Measurements from ENCODE around the gene AKR1B1. TPM values are rescaled to one million over a fixed set of nuclear protein-coding genes. Genes with fewer than 3 reads are reported as not detected.
"Not testable (repeated sequence)": the region's sequence is repeated elsewhere in the genome, so short reads cannot be mapped to it uniquely, and the experiment has no call there.

Gene AKR1B1
- total and polyA plus RNA-seq, 2 donors (not counting 3 experiments of a cell fraction or from before 2014, with no cell fraction given) = 159 to 193 TPM

GRCh38 chr7:134495546-134495945 is 36.6 kb upstream of the AKR1B1 start:
- Histone ChIP-seq H3K4me3 (replicated peaks in 1 of 3; ENCODE audit: insufficient read depth in 1 of 3, low read depth in 1 of 3, low read length in 3 of 3) (no peak overlapping the region), H3K9me3 (replicated peaks; ENCODE audit: control insufficient read depth, insufficient read depth, low read length) (no peaks in the 10 kb centered on the region), H3K9me1 (replicated peaks; ENCODE audit: control insufficient read depth, extremely low read depth, insufficient read depth, low read length) (no peaks in the 10 kb centered on the region), H3K27ac (ENCODE audit: insufficient read depth, low read depth, low read length) (no peak overlapping the region), H3K27me3 (ENCODE audit: control insufficient read depth in 2 of 2, insufficient read depth in 2 of 2, low read length in 2 of 2) (no peaks in the 10 kb centered on the region), H3K79me2 (ENCODE audit: control insufficient read depth, insufficient read depth, low read length) (no peaks in the 10 kb centered on the region), H4K20me1 (replicated peaks; ENCODE audit: control insufficient read depth, extremely low read depth, insufficient read depth, low read length) (no peaks in the 10 kb centered on the region), H3K9ac (replicated peaks; ENCODE audit: extremely low read depth, insufficient read depth, low read length) (no peak overlapping the region), H3K4me1 (ENCODE audit: control insufficient read depth, extremely low read depth, insufficient read depth, low read length) (peaks cover 7% of the 10 kb centered on the region), H3K4me2 (ENCODE audit: insufficient read depth, low read length) (no peak overlapping the region), H3K36me3 (ENCODE audit: control insufficient read depth in 2 of 2, extremely low read depth in 1 of 2, insufficient read depth in 2 of 2, low read length in 2 of 2) (no peaks in the 10 kb centered on the region), H2AFZ (ENCODE audit: low read depth, low read length) (no peak overlapping the region)
- POLR2A ChIA-PET = no interaction called here
- CTCF ChIA-PET = interaction anchor here (1.0 kb wide), 1 partner anchor 15 kb away, joined by 4 read pairs; no protein-coding TSS in a partner anchor
- no TSS peak for BruUV-seq (replicated peaks)
- no peak for FAIRE-seq
- dilution Hi-C loops (cut with MboI; ENCODE audit: extremely low pct_ligation_motif_present, low sequenced_read_pairs) = no loop called here
- no peak for TF ChIP-seq POLR2AphosphoS5 (IDR thresholded peaks at IDR 0.05; ENCODE audit: insufficient read depth, low read depth, low read length)
- no peak for DNase-seq (ENCODE audit: low read depth, low spot score)
- intact Hi-C loops (cut with micrococcal nuclease) = no loop called here

GRCh38 chr7:134493091-134493490 is 34.2 kb upstream of the AKR1B1 start:
- no peak for TF ChIP-seq POLR2AphosphoS5 (IDR thresholded peaks at IDR 0.05; ENCODE audit: insufficient read depth, low read depth, low read length)
- TF ChIP-seq MYC (IDR thresholded peaks at IDR 0.05; ENCODE audit: low read depth, low read length) = no peak
- TF ChIP-seq GATA2 (IDR thresholded peaks at IDR 0.05; ENCODE audit: insufficient read depth, insufficient read length, low read depth, low read length) = no peak
- no peak for TF ChIP-seq CTCF (IDR thresholded peaks at IDR 0.05; ENCODE audit: extremely low read depth in 1 of 2, insufficient read depth in 1 of 2, low read depth in 1 of 2, low read length in 2 of 2)
- intact Hi-C loops (cut with micrococcal nuclease) (no loop called here), dilution Hi-C loops (cut with MboI; ENCODE audit: extremely low pct_ligation_motif_present, low sequenced_read_pairs) (no loop called here)
- Histone ChIP-seq H3K79me2 (ENCODE audit: control insufficient read depth, insufficient read depth, low read length) (no peaks in the 10 kb centered on the region), H4K20me1 (replicated peaks; ENCODE audit: control insufficient read depth, extremely low read depth, insufficient read depth, low read length) (no peaks in the 10 kb centered on the region), H3K9ac (replicated peaks; ENCODE audit: extremely low read depth, insufficient read depth, low read length) (no peak overlapping the region), H3K9me1 (replicated peaks; ENCODE audit: control insufficient read depth, extremely low read depth, insufficient read depth, low read length) (no peaks in the 10 kb centered on the region), H3K4me2 (ENCODE audit: insufficient read depth, low read length) (no peak overlapping the region), H3K27ac (ENCODE audit: insufficient read depth, low read depth, low read length) (no peak overlapping the region), H3K9me3 (replicated peaks; ENCODE audit: control insufficient read depth, insufficient read depth, low read length) (no peaks in the 10 kb centered on the region), H2AFZ (ENCODE audit: low read depth, low read length) (no peak overlapping the region), H3K4me3 (replicated peaks in 1 of 3; ENCODE audit: insufficient read depth in 1 of 3, low read depth in 1 of 3, low read length in 3 of 3) (no peak overlapping the region), H3K27me3 (ENCODE audit: control insufficient read depth in 2 of 2, insufficient read depth in 2 of 2, low read length in 2 of 2) (no peaks in the 10 kb centered on the region), H3K36me3 (ENCODE audit: control insufficient read depth in 2 of 2, extremely low read depth in 1 of 2, insufficient read depth in 2 of 2, low read length in 2 of 2) (no peaks in the 10 kb centered on the region), H3K4me1 (ENCODE audit: control insufficient read depth, extremely low read depth, insufficient read depth, low read length) (no peaks in the 10 kb centered on the region)
- ChIA-PET CTCF (interaction anchor here (1.4 to 1.6 kb wide), 2 partner anchors 8 to 14 kb away, joined by 3 to 4 read pairs; no protein-coding TSS in a partner anchor), POLR2A (no interaction called here)
- DNase-seq (ENCODE audit: low read depth, low spot score) (no peak), FAIRE-seq (no peak)
- BruUV-seq (replicated peaks) = no TSS peak

- not testable (repeated sequence) for FAIRE-seq
These were observed 28.8 kb upstream of the AKR1B1 start for GRCh38 chr7:134487721-134488120.

More at GRCh38 chr7:134487721-134488120, 28.8 kb upstream of the AKR1B1 start:
- intact Hi-C loops (cut with micrococcal nuclease); H3K9ac ChIP-seq (replicated peaks; ENCODE audit: extremely low read depth, insufficient read depth, low read length); H3K9me1 ChIP-seq (replicated peaks; ENCODE audit: control insufficient read depth, extremely low read depth, insufficient read depth, low read length); H3K79me2 ChIP-seq (ENCODE audit: control insufficient read depth, insufficient read depth, low read length); H3K27ac ChIP-seq (ENCODE audit: insufficient read depth, low read depth, low read length); H3K9me3 ChIP-seq (replicated peaks; ENCODE audit: control insufficient read depth, insufficient read depth, low read length); H3K27me3 ChIP-seq (ENCODE audit: control insufficient read depth in 2 of 2, insufficient read depth in 2 of 2, low read length in 2 of 2); dilution Hi-C loops (cut with MboI; ENCODE audit: extremely low pct_ligation_motif_present, low sequenced_read_pairs); H3K4me3 ChIP-seq (replicated peaks in 1 of 3; ENCODE audit: insufficient read depth in 1 of 3, low read depth in 1 of 3, low read length in 3 of 3); BruUV-seq (replicated peaks); CTCF ChIA-PET; H3K4me2 ChIP-seq (ENCODE audit: insufficient read depth, low read length); H2AFZ ChIP-seq (ENCODE audit: low read depth, low read length); POLR2A ChIA-PET; DNase-seq (ENCODE audit: low read depth, low spot score); H3K4me1 ChIP-seq (ENCODE audit: control insufficient read depth, extremely low read depth, insufficient read depth, low read length); H4K20me1 ChIP-seq (replicated peaks; ENCODE audit: control insufficient read depth, extremely low read depth, insufficient read depth, low read length); H3K36me3 ChIP-seq (ENCODE audit: control insufficient read depth in 2 of 2, extremely low read depth in 1 of 2, insufficient read depth in 2 of 2, low read length in 2 of 2): not testable (repeated sequence)

All from endothelial cell of umbilical vein (primary cell).